ENCODE data around the gene ATP8B4. TPM values are rescaled to one million over a fixed set of nuclear protein-coding genes. Genes with fewer than 3 reads are reported as not detected.
A peak's percentile ranks its signal among the peaks of the same experiment; 100 is the strongest.

Gene ATP8B4
- total RNA-seq, 2 donors from 2014 or later: 16.8 to 16.9 TPM

DNA sequence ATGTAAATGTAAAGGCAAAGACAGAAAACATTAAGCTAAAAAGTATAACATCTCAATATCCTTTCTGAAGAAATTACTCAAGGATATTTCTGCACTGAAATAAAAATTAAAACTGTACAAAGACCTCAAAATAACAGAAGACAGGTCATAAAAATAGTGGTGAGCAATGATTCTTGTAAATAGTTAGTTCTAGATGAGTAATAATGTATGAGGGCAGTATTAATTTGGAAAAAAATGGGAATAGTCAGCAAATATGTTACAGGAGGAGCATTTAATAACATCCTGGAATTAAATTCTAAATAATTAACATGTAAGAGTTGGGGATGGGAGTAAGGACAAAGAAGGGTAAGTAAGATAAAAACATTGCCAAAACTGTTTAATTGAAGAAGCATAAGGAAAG is 250.7 kb downstream of the ATP8B4 start:
- no peak overlapping the region for H3K27ac ChIP-seq
- DNase-seq (ENCODE audit: low spot score) (no peak), ATAC-seq (ENCODE audit: insufficient number of reproducible peaks, low FRiP score, low read depth) (no peak)
- H3K4me1 ChIP-seq (ENCODE audit: control insufficient read depth in 1 of 2, low read depth in 2 of 2): peaks cover 4 to 9% of the 10 kb centered on the region in 2 donors
- no peak for TF ChIP-seq CTCF (IDR thresholded peaks at IDR 0.05)
- no peaks in the 10 kb centered on the region for H3K36me3 ChIP-seq
- no peaks in the 10 kb centered on the region for H3K27me3 ChIP-seq (replicated peaks; ENCODE audit: insufficient read depth)
- H3K9me3 ChIP-seq: no peaks in the 10 kb centered on the region
- no peak overlapping the region for H3K4me3 ChIP-seq

DNA sequence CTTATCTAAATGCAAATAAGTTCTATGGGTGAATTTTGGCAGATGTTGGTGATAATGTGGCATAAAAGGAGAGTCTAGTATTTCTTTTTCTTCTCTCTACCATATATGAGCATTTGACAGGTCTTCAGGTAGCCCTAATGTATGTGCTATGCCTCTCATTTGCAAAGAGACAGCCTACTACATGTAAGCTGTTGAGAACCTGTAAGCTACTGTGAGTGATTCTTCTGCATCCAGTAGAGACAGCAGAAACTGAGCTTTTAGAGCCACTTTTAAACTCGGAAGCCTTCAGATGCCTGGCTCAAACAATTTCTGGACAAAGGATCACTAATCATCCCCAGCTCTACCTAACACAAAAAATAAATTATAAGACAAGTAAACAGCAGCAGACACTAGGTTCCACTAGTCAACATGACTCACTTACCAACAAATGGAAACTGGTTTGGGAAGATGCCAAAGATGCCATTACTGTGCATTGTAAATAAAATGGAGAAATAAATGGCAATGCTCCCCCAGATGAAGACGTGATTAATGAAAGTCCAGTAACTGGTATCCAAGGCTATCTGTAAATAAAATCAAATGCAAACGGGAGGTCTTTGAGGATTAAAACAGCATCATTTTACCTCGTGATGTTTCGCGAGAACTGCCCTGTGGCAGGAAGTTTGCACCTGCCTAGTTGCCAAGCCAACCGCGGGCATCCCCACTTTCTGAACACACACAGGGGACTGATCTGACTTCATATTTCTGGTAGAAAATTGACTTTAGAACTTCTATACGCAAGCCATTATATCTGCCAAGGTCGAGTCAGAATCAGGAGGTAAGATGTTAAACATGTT is 252.9 kb downstream of the ATP8B4 start:
- Histone ChIP-seq H3K36me3 (no peaks in the 10 kb centered on the region), H3K4me1 (ENCODE audit: control insufficient read depth in 1 of 2, low read depth in 2 of 2) (peaks cover 8 to 18% of the 10 kb centered on the region in 2 donors), H3K27me3 (replicated peaks; ENCODE audit: insufficient read depth) (no peaks in the 10 kb centered on the region), H3K27ac (no peak overlapping the region), H3K9me3 (no peaks in the 10 kb centered on the region), H3K4me3 (no peak overlapping the region)
- DNase-seq (ENCODE audit: low spot score): no peak
- no peak for TF ChIP-seq CTCF (IDR thresholded peaks at IDR 0.05)
- ATAC-seq (ENCODE audit: insufficient number of reproducible peaks, low FRiP score, low read depth): no peak

DNA sequence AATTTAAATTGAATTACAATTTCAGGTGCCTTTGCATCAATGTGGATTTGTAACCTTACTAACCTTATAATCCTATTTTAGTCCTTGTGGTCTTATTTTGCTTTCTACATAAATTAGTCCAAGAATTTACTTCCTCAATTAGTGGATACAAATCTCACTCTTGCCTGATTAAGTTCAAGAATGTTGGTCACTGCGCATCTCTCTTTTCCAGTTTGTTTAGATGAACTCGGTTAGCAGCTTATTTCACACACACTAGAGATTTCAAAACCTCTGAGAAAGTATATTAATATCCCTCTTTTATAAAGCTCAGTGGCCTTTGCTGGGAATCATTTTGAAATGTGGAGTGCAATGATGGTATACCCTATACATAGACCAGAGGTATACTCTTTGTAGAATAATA is 254.8 kb downstream of the ATP8B4 start:
- no peak for TF ChIP-seq CTCF (IDR thresholded peaks at IDR 0.05)
- no peaks in the 10 kb centered on the region for H3K27me3 ChIP-seq (replicated peaks; ENCODE audit: insufficient read depth)
- no peak overlapping the region for H3K4me3 ChIP-seq
- no peak overlapping the region for H3K27ac ChIP-seq
- H3K9me3 ChIP-seq: no peaks in the 10 kb centered on the region
- no peaks in the 10 kb centered on the region for H3K36me3 ChIP-seq
- no peak for DNase-seq (ENCODE audit: low spot score)
- peaks cover 8 to 18% of the 10 kb centered on the region in 2 donors for H3K4me1 ChIP-seq (ENCODE audit: control insufficient read depth in 1 of 2, low read depth in 2 of 2)
- ATAC-seq (ENCODE audit: insufficient number of reproducible peaks, low FRiP score, low read depth): no peak

DNA sequence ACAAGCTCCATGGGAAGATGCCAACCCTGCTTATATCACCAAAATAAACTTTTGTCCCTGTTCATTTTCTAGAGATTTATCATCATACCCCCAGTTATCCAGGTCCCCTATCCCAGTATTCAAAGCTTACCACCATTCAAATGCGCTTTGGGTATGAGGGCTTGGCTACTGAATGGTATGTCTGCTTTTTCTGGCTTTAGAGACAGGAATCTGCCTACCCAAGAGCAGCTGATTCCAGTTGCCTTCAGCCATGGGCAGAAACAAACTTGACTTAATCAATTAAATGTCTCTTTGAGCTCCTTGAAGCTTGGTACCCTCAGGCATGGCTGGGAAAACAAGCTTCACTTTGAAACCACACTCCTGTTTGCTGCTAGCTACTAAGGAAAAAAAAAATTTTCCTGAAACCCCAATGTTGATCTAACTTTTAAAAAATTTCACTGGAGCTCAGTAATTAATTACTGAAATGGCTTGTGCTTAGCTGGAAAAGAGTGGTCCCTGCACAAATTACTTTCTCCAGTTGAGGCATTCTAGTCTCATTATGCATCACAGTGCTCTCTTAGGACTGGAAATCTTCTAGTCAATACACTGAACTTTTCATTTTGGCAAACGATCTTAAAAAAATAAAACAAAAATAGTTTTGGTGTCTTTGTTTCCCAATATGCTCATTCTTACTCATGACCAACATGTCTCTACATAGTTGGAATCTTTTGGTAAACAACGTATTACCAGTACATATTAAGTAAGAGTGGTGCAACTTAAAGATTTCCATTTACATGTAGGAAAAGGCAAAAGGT is 255.4 kb downstream of the ATP8B4 start:
- Histone ChIP-seq H3K36me3 (no peaks in the 10 kb centered on the region), H3K27ac (peak overlapping the region; percentile 21 to 47), H3K27me3 (replicated peaks; ENCODE audit: insufficient read depth) (no peaks in the 10 kb centered on the region), H3K9me3 (no peaks in the 10 kb centered on the region), H3K4me3 (no peak overlapping the region), H3K4me1 (ENCODE audit: control insufficient read depth in 1 of 2, low read depth in 2 of 2) (peaks cover 8 to 18% of the 10 kb centered on the region in 2 donors)
- ATAC-seq (ENCODE audit: insufficient number of reproducible peaks, low FRiP score, low read depth) (no peak), DNase-seq (ENCODE audit: low spot score) (no peak)
- TF ChIP-seq CTCF (IDR thresholded peaks at IDR 0.05): no peak

DNA sequence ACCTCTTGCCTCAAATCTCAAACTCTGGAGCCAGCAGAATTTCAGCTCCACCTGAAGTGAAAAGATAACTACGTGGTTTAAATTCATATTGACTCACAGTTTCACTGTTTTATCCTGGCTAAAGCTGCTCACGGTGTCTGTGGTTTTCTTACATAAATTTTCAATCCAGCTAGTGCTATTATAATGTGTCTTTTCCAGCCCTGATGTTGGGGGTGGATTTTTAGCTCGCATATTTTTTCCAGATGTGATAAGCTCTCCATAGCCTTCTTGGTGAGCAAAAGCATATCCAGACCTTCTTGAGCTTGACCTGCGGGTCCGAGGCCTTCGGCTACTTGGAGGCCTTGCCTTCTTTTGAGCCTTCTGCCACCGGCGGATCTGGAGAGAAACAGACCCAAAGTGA is 258.9 kb downstream of the ATP8B4 start:
- H3K4me1 ChIP-seq (ENCODE audit: control insufficient read depth in 1 of 2, low read depth in 2 of 2): peaks cover 14 to 32% of the 10 kb centered on the region in 2 donors
- H3K9me3 ChIP-seq: no peaks in the 10 kb centered on the region
- TF ChIP-seq CTCF (IDR thresholded peaks at IDR 0.05): no peak
- DNase-seq (ENCODE audit: low spot score) (no peak), ATAC-seq (ENCODE audit: insufficient number of reproducible peaks, low FRiP score, low read depth) (no peak)
- H3K4me3 ChIP-seq: no peak overlapping the region
- H3K27me3 ChIP-seq (replicated peaks; ENCODE audit: insufficient read depth): no peaks in the 10 kb centered on the region
- H3K27ac ChIP-seq: no peak overlapping the region
- H3K36me3 ChIP-seq: no peaks in the 10 kb centered on the region
